Lower lobe of right lung (tissue), 2 donors: Measurements from ENCODE around the gene PAPPA. TPM values are rescaled to one million over a fixed set of nuclear protein-coding genes. Genes with fewer than 3 reads are reported as not detected.

Experiments used
- ATAC-seq, 2 donors: fragments of 200-7000 bp; cut with Tn5 transposase; one replicate each; pipeline ENCODE4 v1.9.1; 2020 to 2022; ENCODE audit warnings: mild to moderate bottlenecking in 2 of 2, moderate library complexity in 2 of 2
- DNase-seq: peaks from one replicate; pipeline ENCODE4 v3.0.0-alpha.2; 2020
- H3K27ac ChIP-seq: fragments of 200-600 bp; one replicate; pipeline ENCODE4 v1.8.0; 2022
- H3K27me3 ChIP-seq: fragments of 200-600 bp; one replicate; pipeline ENCODE4 v1.8.0; 2022; ENCODE audit warnings: low read depth
- H3K36me3 ChIP-seq: fragments of 200-600 bp; one replicate; pipeline ENCODE4 v1.8.0; 2022; ENCODE audit warnings: mild to moderate bottlenecking
- H3K4me1 ChIP-seq: fragments of 200-600 bp; one replicate; pipeline ENCODE4 v1.8.0; 2022
- H3K4me3 ChIP-seq: fragments of 200-600 bp; one replicate; pipeline ENCODE4 v1.8.0; 2022; ENCODE audit warnings: mild to moderate bottlenecking
- H3K9me3 ChIP-seq: fragments of 200-600 bp; one replicate; pipeline ENCODE4 v1.8.0; 2022
- intact Hi-C: fragments of 100-400 bp; cut with DNase I; formaldehyde crosslinking; loops from one replicate; pipeline ENCODE4 v1.11.0; 2022
- total RNA-seq: library from RNA; stranded (reverse); fragmentation: NEBNext Ultra II Directional; extraction: Animal tissue kit (Norgen Biotek cat#: 25700); gene quantifications from one replicate; pipeline ENCODE4 v1.2.1, GENCODE V29; 2021
- TF ChIP-seq, protein P1 (sequence below): fragments of 200-600 bp; IDR thresholded peaks from one replicate; pipeline ENCODE4 v1.8.0; 2022; ENCODE audit warnings: antibody characterized with exemption, mild to moderate bottlenecking
- donor health status: DM: no; HTN: yes; CAD: no; lungs with severe emphysema.

PAPPA gene
- total RNA-seq, 1 donor from 2014 or later = 2.2 TPM

DNA sequence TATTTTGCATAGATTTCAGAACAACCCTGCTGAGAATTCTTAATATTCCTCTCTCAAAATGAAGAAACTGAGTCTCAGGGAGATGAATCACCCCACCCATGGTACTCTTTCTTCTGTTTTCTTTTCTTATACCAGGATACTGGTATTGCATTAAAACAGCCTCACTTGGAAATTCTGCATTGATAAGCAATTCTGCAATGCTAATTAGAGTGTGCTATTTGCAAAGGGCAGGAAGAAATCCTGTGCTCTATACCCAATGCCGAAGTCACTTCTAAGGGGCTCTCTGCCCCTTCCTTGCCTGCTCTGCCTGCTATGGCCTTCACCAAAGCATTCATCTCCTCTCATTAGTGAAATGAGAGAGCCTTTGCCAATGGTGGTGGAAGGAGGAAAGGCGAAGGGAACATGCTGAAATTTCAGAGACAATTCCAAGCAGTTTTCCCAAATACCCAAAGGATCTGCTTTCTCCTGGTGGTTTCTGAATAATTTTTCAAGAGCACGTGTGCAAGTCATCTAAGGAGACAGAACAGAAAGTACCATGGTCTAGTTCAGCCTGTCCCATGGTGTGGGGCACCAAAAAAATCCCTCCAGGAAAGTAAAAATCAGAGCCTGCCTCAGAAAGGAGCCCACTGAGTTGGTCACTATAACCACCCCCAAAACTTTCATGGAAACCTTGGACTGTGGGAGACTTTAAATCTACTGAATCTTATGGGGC, 156.5 kb downstream of the PAPPA start:
- Histone ChIP-seq H3K4me1 (no peaks in the 10 kb centered on the region), H3K4me3 (no peak overlapping the region), H3K27ac (no peak overlapping the region), H3K9me3 (no peaks in the 10 kb centered on the region), H3K27me3 (no peaks in the 10 kb centered on the region), H3K36me3 (no peaks in the 10 kb centered on the region)
- TF ChIP-seq, protein P1, sequence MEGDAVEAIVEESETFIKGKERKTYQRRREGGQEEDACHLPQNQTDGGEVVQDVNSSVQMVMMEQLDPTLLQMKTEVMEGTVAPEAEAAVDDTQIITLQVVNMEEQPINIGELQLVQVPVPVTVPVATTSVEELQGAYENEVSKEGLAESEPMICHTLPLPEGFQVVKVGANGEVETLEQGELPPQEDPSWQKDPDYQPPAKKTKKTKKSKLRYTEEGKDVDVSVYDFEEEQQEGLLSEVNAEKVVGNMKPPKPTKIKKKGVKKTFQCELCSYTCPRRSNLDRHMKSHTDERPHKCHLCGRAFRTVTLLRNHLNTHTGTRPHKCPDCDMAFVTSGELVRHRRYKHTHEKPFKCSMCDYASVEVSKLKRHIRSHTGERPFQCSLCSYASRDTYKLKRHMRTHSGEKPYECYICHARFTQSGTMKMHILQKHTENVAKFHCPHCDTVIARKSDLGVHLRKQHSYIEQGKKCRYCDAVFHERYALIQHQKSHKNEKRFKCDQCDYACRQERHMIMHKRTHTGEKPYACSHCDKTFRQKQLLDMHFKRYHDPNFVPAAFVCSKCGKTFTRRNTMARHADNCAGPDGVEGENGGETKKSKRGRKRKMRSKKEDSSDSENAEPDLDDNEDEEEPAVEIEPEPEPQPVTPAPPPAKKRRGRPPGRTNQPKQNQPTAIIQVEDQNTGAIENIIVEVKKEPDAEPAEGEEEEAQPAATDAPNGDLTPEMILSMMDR = no peak
- DNase-seq (no peak), ATAC-seq (no peak)
- intact Hi-C loops = no loop called here

DNA sequence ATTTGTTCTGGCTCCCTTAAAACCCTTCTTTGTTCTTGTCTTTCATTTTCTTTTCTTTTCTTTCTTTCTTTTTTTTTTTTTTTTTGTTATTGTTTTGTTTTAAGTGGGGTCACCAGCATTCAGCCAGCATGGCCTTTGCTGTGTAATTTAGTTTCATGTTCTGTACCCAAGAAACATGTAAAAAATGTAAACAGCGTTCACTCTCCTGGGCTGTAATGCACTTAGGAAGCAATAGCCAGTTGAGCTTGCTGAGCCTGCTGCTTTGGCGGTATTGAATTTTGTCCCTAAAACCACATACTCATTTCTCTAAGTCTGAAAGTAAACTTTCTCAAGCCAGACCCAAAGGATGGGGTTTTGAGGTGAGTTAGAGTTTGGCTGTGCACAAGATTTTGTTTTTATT, 158.6 kb downstream of the PAPPA start:
- H3K27me3 ChIP-seq = no peaks in the 10 kb centered on the region
- intact Hi-C loops = no loop called here
- H3K4me3 ChIP-seq = no peak overlapping the region
- H3K9me3 ChIP-seq = no peaks in the 10 kb centered on the region
- H3K27ac ChIP-seq = no peak overlapping the region
- ATAC-seq = no peak
- DNase-seq = no peak
- no peaks in the 10 kb centered on the region for H3K4me1 ChIP-seq
- H3K36me3 ChIP-seq = no peaks in the 10 kb centered on the region
- TF ChIP-seq, protein P1 = no peak

DNA sequence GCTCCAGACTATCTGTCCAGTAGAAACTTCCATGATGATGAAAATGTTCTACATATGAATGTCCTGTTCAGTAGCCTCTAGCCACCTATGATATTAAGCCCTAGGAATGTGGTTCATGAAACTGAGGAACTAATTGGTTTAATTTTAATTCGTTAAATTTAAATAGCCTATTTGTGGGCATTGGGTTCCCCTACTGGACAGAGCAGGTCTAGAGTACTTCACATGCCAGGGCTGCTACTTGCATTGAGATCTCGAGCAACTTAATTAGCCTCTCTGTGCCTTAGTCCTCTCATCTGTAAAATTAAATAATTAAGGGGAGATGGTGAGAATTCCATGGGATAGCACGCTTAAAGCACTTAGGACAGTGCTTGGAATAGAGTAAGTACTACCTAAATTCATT, 160.0 kb downstream of the PAPPA start:
- Histone ChIP-seq H3K36me3 (no peaks in the 10 kb centered on the region), H3K4me1 (no peaks in the 10 kb centered on the region), H3K4me3 (no peak overlapping the region), H3K27ac (no peak overlapping the region), H3K27me3 (no peaks in the 10 kb centered on the region), H3K9me3 (no peaks in the 10 kb centered on the region)
- DNase-seq (no peak), ATAC-seq (no peak)
- TF ChIP-seq, protein P1 = no peak
- intact Hi-C loops = no loop called here

DNA sequence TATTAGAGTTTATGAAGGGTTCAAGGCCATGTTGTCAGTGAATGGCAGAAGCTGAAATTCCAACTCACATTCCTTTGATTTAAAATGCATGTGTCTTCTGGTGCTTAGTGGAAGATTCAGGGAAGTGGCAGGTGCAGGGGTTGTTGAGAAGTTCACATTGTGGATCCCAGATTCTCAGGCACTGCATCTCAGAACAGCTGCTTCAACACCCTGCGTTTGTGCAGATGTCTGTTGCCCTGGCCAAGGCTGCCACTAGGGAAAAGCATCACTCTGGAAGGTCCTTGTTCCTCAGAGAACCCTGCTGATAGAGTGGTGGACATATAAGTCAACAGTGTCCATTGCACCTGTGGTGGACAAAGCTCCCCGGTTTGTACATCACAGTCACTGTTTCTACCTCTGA, 162.7 kb downstream of the PAPPA start:
- no peak for DNase-seq
- no peak for ATAC-seq
- no peaks in the 10 kb centered on the region for H3K27me3 ChIP-seq
- H3K4me1 ChIP-seq = no peaks in the 10 kb centered on the region
- no peaks in the 10 kb centered on the region for H3K9me3 ChIP-seq
- H3K27ac ChIP-seq = no peak overlapping the region
- intact Hi-C loops = no loop called here
- no peaks in the 10 kb centered on the region for H3K36me3 ChIP-seq
- H3K4me3 ChIP-seq = no peak overlapping the region
- TF ChIP-seq, protein P1 = no peak

DNA sequence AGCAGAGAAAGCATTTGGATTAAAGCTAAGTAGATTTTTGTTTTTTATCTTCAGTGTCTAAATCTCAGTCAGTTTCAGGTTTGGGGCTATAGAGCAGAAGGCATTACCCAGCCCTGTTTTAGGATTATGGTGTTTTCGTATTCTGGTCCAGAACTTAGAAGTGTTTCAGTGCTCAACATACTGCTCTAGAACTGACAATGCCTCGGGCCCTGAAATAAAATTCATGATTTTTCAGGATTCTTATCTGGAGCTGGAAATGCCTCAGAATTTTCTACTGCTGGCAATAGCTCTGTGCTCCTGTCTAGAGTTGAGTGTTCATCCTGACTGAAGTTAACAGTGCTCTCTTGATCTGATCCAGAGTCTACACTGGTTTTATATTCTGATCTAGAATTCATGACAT, 163.9 kb downstream of the PAPPA start:
- TF ChIP-seq, protein P1 = no peak
- intact Hi-C loops = no loop called here
- H3K4me1 ChIP-seq = no peaks in the 10 kb centered on the region
- no peaks in the 10 kb centered on the region for H3K36me3 ChIP-seq
- no peak overlapping the region for H3K27ac ChIP-seq
- H3K9me3 ChIP-seq = no peaks in the 10 kb centered on the region
- ATAC-seq (no peak), DNase-seq (no peak)
- H3K27me3 ChIP-seq = no peaks in the 10 kb centered on the region
- no peak overlapping the region for H3K4me3 ChIP-seq
